Epithelial cell of proximal tubule (primary cell): ENCODE measurements around the gene GNG12. TPM values are rescaled to one million over a fixed set of nuclear protein-coding genes. Genes with fewer than 3 reads are reported as not detected.
A peak's percentile ranks its signal among the peaks of the same experiment; 100 is the strongest.

ENCODE experiments used
- DNase-seq: peaks from one replicate; pipeline ENCODE4 v3.0.0-alpha.2; 2011; ENCODE audit warnings: low read depth
- H3K4me3 ChIP-seq: 2 replicates; pipeline ENCODE4 v1.5.1; 2011; ENCODE audit warnings: low read depth, mild to moderate bottlenecking, low read length
- total RNA-seq: library from RNA; depleted of rRNA; stranded (reverse); fragments of >200 nt; gene quantifications from 2 replicates; pipeline ENCODE4 v1.2.3, GENCODE V29; 2015
- TF ChIP-seq, protein P1 (sequence below): conservative IDR thresholded peaks from 2 replicates; pipeline ENCODE4 v1.5.1; 2012; ENCODE audit warnings: low read depth, mild to moderate bottlenecking, low read length

The GNG12 gene
- total RNA-seq, 1 donor from 2014 or later = 67.1 TPM

DNA sequence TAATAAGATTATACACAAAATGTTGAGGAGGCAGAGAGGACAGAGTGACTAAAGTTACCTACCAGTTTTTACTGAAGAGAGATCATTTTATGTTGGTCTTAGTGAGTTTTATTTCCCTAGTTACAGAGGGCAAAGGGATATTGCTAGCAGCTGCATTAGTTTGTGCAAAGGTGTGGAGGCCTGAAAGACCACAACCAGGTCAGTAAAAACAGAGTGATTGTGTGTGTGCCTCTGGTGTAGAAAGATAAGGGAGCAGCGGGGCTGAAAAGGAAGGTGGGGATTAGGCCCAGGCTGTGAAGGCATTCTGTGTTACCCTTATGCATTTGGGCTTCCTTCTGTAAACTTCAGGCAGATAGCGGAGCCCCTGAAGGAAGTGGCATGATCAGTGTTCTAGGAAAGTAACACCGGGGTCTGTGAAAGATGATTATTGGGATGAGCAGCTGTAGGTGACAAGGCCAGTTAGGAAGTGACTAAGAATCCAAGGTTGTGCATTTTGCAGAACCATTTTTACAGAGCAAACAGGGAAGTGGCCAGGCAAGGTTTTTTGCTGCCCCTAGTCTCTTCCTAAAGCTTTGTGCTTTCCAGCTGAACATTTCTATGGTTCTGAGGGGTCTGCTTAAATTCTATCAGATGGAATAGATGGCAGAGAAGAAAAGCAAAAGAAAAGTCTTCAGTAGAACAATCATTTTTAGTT, 144.6 kb downstream of the GNG12 start:
- TF ChIP-seq, protein P1, sequence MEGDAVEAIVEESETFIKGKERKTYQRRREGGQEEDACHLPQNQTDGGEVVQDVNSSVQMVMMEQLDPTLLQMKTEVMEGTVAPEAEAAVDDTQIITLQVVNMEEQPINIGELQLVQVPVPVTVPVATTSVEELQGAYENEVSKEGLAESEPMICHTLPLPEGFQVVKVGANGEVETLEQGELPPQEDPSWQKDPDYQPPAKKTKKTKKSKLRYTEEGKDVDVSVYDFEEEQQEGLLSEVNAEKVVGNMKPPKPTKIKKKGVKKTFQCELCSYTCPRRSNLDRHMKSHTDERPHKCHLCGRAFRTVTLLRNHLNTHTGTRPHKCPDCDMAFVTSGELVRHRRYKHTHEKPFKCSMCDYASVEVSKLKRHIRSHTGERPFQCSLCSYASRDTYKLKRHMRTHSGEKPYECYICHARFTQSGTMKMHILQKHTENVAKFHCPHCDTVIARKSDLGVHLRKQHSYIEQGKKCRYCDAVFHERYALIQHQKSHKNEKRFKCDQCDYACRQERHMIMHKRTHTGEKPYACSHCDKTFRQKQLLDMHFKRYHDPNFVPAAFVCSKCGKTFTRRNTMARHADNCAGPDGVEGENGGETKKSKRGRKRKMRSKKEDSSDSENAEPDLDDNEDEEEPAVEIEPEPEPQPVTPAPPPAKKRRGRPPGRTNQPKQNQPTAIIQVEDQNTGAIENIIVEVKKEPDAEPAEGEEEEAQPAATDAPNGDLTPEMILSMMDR = no peak
- no peak for DNase-seq
- H3K4me3 ChIP-seq = peak overlapping the region; percentile 21

DNA sequence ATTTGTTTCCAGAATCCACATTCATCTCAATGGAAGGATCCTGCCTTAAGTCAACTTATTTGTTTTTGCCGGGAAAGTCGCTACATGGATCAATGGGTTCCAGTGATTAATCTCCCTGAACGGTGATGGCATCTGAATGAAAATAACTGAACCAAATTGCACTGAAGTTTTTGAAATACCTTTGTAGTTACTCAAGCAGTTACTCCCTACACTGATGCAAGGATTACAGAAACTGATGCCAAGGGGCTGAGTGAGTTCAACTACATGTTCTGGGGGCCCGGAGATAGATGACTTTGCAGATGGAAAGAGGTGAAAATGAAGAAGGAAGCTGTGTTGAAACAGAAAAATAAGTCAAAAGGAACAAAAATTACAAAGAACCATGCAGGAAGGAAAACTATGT, 145.6 kb downstream of the GNG12 start:
- peak overlapping the region; percentile 95 for H3K4me3 ChIP-seq
- TF ChIP-seq, protein P1 = no peak
- peak; percentile 84 for DNase-seq

DNA sequence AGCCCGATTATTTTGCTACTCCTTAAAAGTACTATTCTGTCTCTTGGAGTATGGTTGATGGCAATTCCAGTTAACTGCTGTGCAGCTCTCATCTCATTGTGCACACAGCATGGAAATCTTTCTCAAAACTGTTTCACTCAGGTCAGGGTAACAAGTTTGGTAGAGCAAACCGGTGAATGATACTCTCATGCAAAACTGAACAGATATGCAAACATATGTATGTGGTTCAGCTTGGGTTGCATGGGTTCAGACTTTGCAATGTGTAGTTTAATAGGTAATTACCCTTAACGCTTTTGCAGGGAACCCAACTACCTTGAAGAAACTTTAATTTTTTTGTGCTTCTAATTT, 146.1 kb downstream of the GNG12 start:
- peak overlapping the region; percentile 95 for H3K4me3 ChIP-seq
- no peak for DNase-seq
- TF ChIP-seq, protein P1 = no peak

DNA sequence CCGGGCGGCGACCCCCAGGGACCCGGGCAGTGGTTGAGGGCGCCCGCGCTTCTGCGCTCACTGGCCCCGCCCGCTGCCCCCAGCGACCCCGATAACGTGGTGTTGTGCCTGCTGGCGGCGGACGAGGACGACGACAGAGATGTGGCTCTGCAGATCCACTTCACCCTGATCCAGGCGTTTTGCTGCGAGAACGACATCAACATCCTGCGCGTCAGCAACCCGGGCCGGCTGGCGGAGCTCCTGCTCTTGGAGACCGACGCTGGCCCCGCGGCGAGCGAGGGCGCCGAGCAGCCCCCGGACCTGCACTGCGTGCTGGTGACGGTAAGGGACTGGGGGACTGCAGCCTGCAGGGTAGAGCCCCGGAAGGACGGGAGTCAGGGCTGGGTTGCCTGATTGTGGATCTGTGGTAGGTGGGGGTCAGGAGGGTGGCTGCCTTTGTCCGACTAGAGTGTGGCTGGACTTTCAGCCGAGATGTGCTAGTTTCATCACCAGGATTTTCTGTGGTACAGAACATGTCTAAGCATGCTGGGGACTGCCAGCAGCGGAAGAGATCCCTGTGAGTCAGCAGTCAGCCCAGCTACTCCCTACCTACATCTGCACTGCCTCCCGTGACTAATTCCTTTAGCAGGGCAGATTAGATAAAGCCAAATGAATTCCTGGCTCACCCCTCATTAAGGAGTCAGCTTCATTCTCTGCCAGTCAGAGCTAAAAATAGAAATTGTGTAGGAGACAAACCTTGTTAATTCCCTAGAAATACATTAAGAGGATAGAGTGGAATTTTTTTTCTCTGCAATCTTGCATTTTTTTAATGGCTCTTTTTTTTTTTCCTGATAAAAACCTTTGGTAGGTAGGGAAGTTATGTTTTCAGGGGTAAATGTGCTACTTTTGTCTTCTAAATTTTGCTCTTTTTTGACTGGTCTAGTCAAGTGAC, 146.7 kb downstream of the GNG12 start:
- peak; percentile 85 for DNase-seq
- TF ChIP-seq, protein P1 = no peak
- H3K4me3 ChIP-seq = peak overlapping the region; percentile 95

DNA sequence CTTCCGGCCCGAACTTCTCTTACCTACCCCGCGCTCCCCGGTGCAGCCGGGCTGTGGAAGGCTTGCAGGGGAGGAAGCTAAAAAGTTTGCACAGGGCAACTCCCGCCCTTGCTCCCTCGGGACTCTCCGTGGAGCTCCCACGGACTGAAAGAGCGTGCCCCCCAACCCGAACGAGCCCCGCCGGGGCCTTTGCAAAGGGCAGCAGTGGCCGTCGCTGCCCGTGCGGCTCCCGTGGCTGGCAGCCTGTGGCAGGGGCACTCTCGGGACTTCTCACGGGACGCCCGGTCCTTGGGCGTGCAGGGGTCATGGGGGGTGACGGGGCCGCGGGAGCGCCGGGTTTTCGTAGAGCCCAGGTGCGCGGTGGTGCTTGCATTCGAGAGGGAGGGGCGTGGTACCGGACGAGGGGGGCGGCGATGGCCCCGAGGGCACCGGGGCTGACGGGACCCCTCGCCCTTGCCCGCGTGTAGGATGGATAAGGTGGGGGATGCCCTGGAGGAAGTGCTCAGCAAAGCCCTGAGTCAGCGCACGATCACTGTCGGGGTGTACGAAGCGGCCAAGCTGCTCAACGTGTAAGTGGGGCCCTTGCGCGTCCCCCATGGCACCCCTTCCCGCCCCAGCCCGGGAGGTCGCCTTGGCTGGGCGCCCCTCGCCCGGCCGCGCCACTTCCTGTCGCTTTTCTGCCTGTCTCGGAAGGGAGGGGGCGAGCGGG, 147.6 kb downstream of the GNG12 start:
- peak overlapping the region; percentile 95 for H3K4me3 ChIP-seq
- no peak for DNase-seq
- TF ChIP-seq, protein P1 = no peak

DNA sequence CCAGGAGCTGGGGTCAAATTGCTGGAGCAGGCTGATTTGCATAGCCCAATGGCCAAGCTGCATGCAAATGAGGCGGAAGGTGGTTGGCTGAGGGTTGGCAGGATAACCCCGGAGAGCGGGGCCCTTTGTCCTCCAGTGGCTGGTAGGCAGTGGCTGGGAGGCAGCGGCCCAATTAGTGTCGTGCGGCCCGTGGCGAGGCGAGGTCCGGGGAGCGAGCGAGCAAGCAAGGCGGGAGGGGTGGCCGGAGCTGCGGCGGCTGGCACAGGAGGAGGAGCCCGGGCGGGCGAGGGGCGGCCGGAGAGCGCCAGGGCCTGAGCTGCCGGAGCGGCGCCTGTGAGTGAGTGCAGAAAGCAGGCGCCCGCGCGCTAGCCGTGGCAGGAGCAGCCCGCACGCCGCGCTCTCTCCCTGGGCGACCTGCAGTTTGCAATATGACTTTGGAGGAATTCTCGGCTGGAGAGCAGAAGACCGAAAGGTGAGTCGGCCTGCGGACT, 148.2 kb downstream of the GNG12 start, which contains the start of gene GADD45A:
Gene GADD45A (plus strand): TSS at position 135 of the 491 bp plus-strand sequence. CDS start 294 bp downstream, at position 429.
- TF ChIP-seq, protein P1 = no peak
- peak; percentile 91 for DNase-seq

More for the DNA sequence above, 148.2 kb downstream of the GNG12 start, which contains the start of gene GADD45A:
- peak within 1 kb of the TSS; percentile 95 for H3K4me3 ChIP-seq
